Keratinocyte (primary cell): Measurements from ENCODE around the gene ACYP1. TPM values are rescaled to one million over a fixed set of nuclear protein-coding genes. Genes with fewer than 3 reads are reported as not detected.

ENCODE experiments used
- DNase-seq: peaks from one replicate; pipeline ENCODE4 v3.0.0-alpha.2; 2011; ENCODE audit warnings: low read depth, missing footprints, low spot score
- FAIRE-seq: peaks from 2 replicates; lab custom pipeline; 2011; peaks lifted over from hg19 to GRCh38; lab: Jason Lieb, UNC
- H2AFZ ChIP-seq: 2 replicates; pipeline ENCODE4 v1.6.0; 2012; ENCODE audit warnings: low read length, control low read depth, inconsistent platforms; ENCODE audit not compliant: control insufficient read depth
- H3K27ac ChIP-seq: 2 replicates; pipeline ENCODE4 v1.5.1; 2011; ENCODE audit warnings: low read length; ENCODE audit not compliant: control insufficient read depth, insufficient read depth
- H3K27me3 ChIP-seq: 3 replicates; pipeline ENCODE4 v1.6.0; 2011; ENCODE audit warnings: low read length; ENCODE audit not compliant: control insufficient read depth, insufficient read depth; ENCODE audit errors: extremely low read depth
- H3K36me3 ChIP-seq, 2 experiments: 2 replicates in 1 of 2; 3 replicates in 1 of 2; pipeline ENCODE4 v1.5.1; 2011; ENCODE audit warnings: low read length in 2 of 2, mild to moderate bottlenecking in 1 of 2; ENCODE audit not compliant: control insufficient read depth in 2 of 2, insufficient read depth in 2 of 2; ENCODE audit errors: extremely low read depth in 1 of 2
- H3K4me1 ChIP-seq: 3 replicates; pipeline ENCODE4 v1.5.1; 2011; ENCODE audit warnings: low read length; ENCODE audit not compliant: control insufficient read depth, insufficient read depth; ENCODE audit errors: extremely low read depth
- H3K4me2 ChIP-seq: 3 replicates; pipeline ENCODE4 v1.6.0; 2011; ENCODE audit warnings: low read depth, low read length; ENCODE audit not compliant: control insufficient read depth, insufficient read depth; ENCODE audit errors: extremely low read depth
- H3K4me3 ChIP-seq, 3 experiments: fragments of 200-600 bp in 1 of 3; sonication (generic) in 1 of 3; 2 replicates in 2 of 3; 3 replicates in 1 of 3; pipeline ENCODE4 v1.5.1; 2011 to 2016; ENCODE audit warnings: low read length in 3 of 3, mild to moderate bottlenecking in 3 of 3, control low read depth in 2 of 3, inconsistent platforms in 1 of 3, low read depth in 1 of 3, mixed read lengths in 1 of 3, mixed run types in 1 of 3, moderate library complexity in 1 of 3; ENCODE audit not compliant: control insufficient read depth in 2 of 3, insufficient read depth in 2 of 3; ENCODE audit errors: extremely low read depth in 1 of 3
- H3K79me2 ChIP-seq: 2 replicates; pipeline ENCODE4 v1.6.0; 2012; ENCODE audit warnings: low read length; ENCODE audit not compliant: control insufficient read depth, insufficient read depth
- H3K9ac ChIP-seq: 3 replicates; pipeline ENCODE4 v1.6.0; 2011; ENCODE audit warnings: low read length; ENCODE audit not compliant: control insufficient read depth, insufficient read depth; ENCODE audit errors: extremely low read depth
- H3K9me1 ChIP-seq: 3 replicates; pipeline ENCODE4 v1.6.0; 2011; ENCODE audit warnings: low read length; ENCODE audit not compliant: control insufficient read depth, insufficient read depth; ENCODE audit errors: extremely low read depth
- H3K9me3 ChIP-seq: 2 replicates; pipeline ENCODE4 v1.5.1; 2012; ENCODE audit warnings: low read depth, low read length; ENCODE audit not compliant: control insufficient read depth
- H4K20me1 ChIP-seq: 3 replicates; pipeline ENCODE4 v1.6.0; 2011; ENCODE audit warnings: low read length; ENCODE audit not compliant: control insufficient read depth, insufficient read depth; ENCODE audit errors: extremely low read depth
- CTCF ChIP-seq, 3 experiments: IDR thresholded peaks in 1 of 3; conservative IDR thresholded peaks in 1 of 3; optimal IDR thresholded peaks in 1 of 3; 2 replicates in 2 of 3; 3 replicates in 1 of 3; pipeline versions ENCODE3 to v1.5.1; 2011; ENCODE audit warnings: low read length in 3 of 3, mild to moderate bottlenecking in 3 of 3, moderate library complexity in 2 of 3, control low read depth in 1 of 3, inconsistent platforms in 1 of 3; ENCODE audit not compliant: insufficient read depth in 2 of 3; ENCODE audit errors: extremely low read depth in 1 of 3
- EZH2 ChIP-seq: IDR thresholded peaks from one replicate; pipeline ENCODE4 v1.6.1; 2012; ENCODE audit warnings: inconsistent platforms, mild to moderate bottlenecking, low read length, moderate library complexity
- dilution Hi-C: fragments of 300-500 bp; cut with MboI; formaldehyde crosslinking; loops from one replicate; pipeline ENCODE4 v1.7.0; 2020; ENCODE audit warnings: low sequenced_read_pairs; ENCODE audit not compliant: extremely low pct_ligation_motif_present
- polyA plus RNA-seq, 5 experiments: library from polyadenylated mRNA; depleted of rRNA in 3 of 5; stranded (reverse) in 3 of 5; stranded (forward) in 1 of 5; unstranded in 1 of 5; fragments of >200 nt; gene quantifications; 1 replicate in 1 of 5; 2 replicates in 3 of 5; 3 replicates in 1 of 5; pipeline versions ENCODE4 v1.2.1 to v1.2.3, GENCODE V29; 2011 to 2012; ENCODE audit warnings: missing spikeins in 2 of 5, low read depth in 1 of 5, low replicate concordance in 1 of 5

The ACYP1 gene
- polyA plus RNA-seq, 1 donor (not counting 4 experiments of a cell fraction or from before 2014, with no cell fraction given): 32.9 TPM

GRCh38 chr14:75096959-75097358 lies 33.1 kb upstream of the ACYP1 start:
- Histone ChIP-seq H3K27ac (no peak overlapping the region), H3K9ac (no peak overlapping the region), H4K20me1 (no peaks in the 10 kb centered on the region), H3K36me3 (peaks cover 11 to 14% of the 10 kb centered on the region in 2 experiments), H3K27me3 (no peaks in the 10 kb centered on the region), H3K4me1 (no peaks in the 10 kb centered on the region), H2AFZ (no peak overlapping the region), H3K9me1 (no peaks in the 10 kb centered on the region), H3K4me3 (no peak overlapping the region), H3K9me3 (no peaks in the 10 kb centered on the region), H3K4me2 (no peak overlapping the region), H3K79me2 (no peaks in the 10 kb centered on the region)
- no peak for TF ChIP-seq CTCF (optimal IDR thresholded peaks at IDR 0.05 in 1 of 3, IDR thresholded peaks at IDR 0.05 in 1 of 3, conservative IDR thresholded peaks at IDR 0.05 in 1 of 3; ENCODE audit: extremely low read depth in 1 of 3, insufficient read depth in 2 of 3, low read length in 3 of 3)
- no peak for TF ChIP-seq EZH2
- DNase-seq (no peak), FAIRE-seq (no peak)
- dilution Hi-C loops: no loop called here

GRCh38 chr14:75095690-75096089 lies 31.9 kb upstream of the ACYP1 start:
- peaks cover 6 to 14% of the 10 kb centered on the region in 2 experiments for H3K36me3 ChIP-seq
- no peaks in the 10 kb centered on the region for H3K9me3 ChIP-seq
- no peak overlapping the region for H3K4me3 ChIP-seq
- no peaks in the 10 kb centered on the region for H3K79me2 ChIP-seq
- no peak overlapping the region for H2AFZ ChIP-seq
- dilution Hi-C loops: no loop called here
- H3K27ac ChIP-seq: no peak overlapping the region
- H3K27me3 ChIP-seq: no peaks in the 10 kb centered on the region
- TF ChIP-seq CTCF (optimal IDR thresholded peaks at IDR 0.05 in 1 of 3, IDR thresholded peaks at IDR 0.05 in 1 of 3, conservative IDR thresholded peaks at IDR 0.05 in 1 of 3; ENCODE audit: extremely low read depth in 1 of 3, insufficient read depth in 2 of 3, low read length in 3 of 3): no peak
- TF ChIP-seq EZH2: no peak
- H3K4me1 ChIP-seq: no peaks in the 10 kb centered on the region
- no peak overlapping the region for H3K9ac ChIP-seq
- FAIRE-seq (no peak), DNase-seq (no peak)
- no peaks in the 10 kb centered on the region for H3K9me1 ChIP-seq
- no peak overlapping the region for H3K4me2 ChIP-seq
- no peaks in the 10 kb centered on the region for H4K20me1 ChIP-seq
